ENCODE results near the gene DCP1B.

Gene DCP1B

GRCh38 chr12:1933342-1934051 lies 70.8 kb downstream of the DCP1B start:
- no peak for DNase-seq

GRCh38 chr12:1932264-1932777 lies 71.9 kb downstream of the DCP1B start:
- no peak for DNase-seq

GRCh38 chr12:1931642-1932041 lies 72.6 kb downstream of the DCP1B start:
- no peak for DNase-seq

GRCh38 chr12:1930803-1931597 lies 73.3 kb downstream of the DCP1B start:
- no peak for DNase-seq

GRCh38 chr12:1929985-1930802 lies 74.1 kb downstream of the DCP1B start:
- DNase-seq: no peak

GRCh38 chr12:1929241-1929984 lies 74.8 kb downstream of the DCP1B start:
- no peak for DNase-seq

GRCh38 chr12:1928439-1929121 lies 75.7 kb downstream of the DCP1B start:
- peak; percentile 28 for DNase-seq

- peak; percentile 37 for DNase-seq
Observed at GRCh38 chr12:1927751-1928351, 76.4 kb downstream of the DCP1B start.

- no peak for DNase-seq
Observed at GRCh38 chr12:1927051-1927680, 77.1 kb downstream of the DCP1B start.

GRCh38 chr12:1926251-1926657 lies 78.0 kb downstream of the DCP1B start:
- peak; percentile 35 for DNase-seq

GRCh38 chr12:1925684-1926006 lies 78.6 kb downstream of the DCP1B start:
- DNase-seq: no peak

GRCh38 chr12:1924996-1925683 lies 79.1 kb downstream of the DCP1B start:
- DNase-seq: peak; percentile 22

- DNase-seq: peak; percentile 24
Observed at GRCh38 chr12:1922985-1923384, 81.3 kb downstream of the DCP1B start.

- DNase-seq: peak; percentile 41
Observed at GRCh38 chr12:1922075-1922709, 82.1 kb downstream of the DCP1B start.

GRCh38 chr12:1920971-1921370 lies 83.3 kb downstream of the DCP1B start:
- peak; percentile 42 for DNase-seq

GRCh38 chr12:1920436-1920835 lies 83.8 kb downstream of the DCP1B start:
- DNase-seq: peak; percentile 21

GRCh38 chr12:1919763-1920162 lies 84.5 kb downstream of the DCP1B start:
- DNase-seq: no peak

GRCh38 chr12:1919284-1919683 lies 85.0 kb downstream of the DCP1B start:
- DNase-seq: peak; percentile 32

- DNase-seq: no peak
Observed at GRCh38 chr12:1918884-1919236, 85.4 kb downstream of the DCP1B start.

Data from right forelimb (tissue), 1 donor.